CD4-positive, CD25-positive, alpha-beta regulatory T cell (primary cell): Measurements from ENCODE around the gene SEC24C. TPM values are rescaled to one million over a fixed set of nuclear protein-coding genes. Genes with fewer than 3 reads are reported as not detected.

Experiments
- ATAC-seq, 2 donors: fragments of 150-1000 bp; cut with Tn5 transposase; one replicate each; pipeline ENCODE4 v1.10.0; 2021; ENCODE audit warnings: low read depth in 2 of 2, moderate number of reproducible peaks in 2 of 2, moderate library complexity in 1 of 2
- DNase-seq, 3 donors: peaks; one replicate each; pipeline versions ENCODE4 v3.0.0 to v3.0.0-alpha.2; 2012 to 2022; ENCODE audit warnings: mixed read lengths in 1 of 3
- H3K27ac ChIP-seq: one replicate; pipeline ENCODE4 v1.7.0; 2013; ENCODE audit warnings: mild to moderate bottlenecking, low read length; ENCODE audit not compliant: insufficient read depth, poor library complexity, severe bottlenecking
- H3K27me3 ChIP-seq: one replicate; pipeline ENCODE4 v1.7.0; 2013; ENCODE audit warnings: low read length; ENCODE audit not compliant: control insufficient read depth, insufficient read depth
- H3K36me3 ChIP-seq: one replicate; pipeline ENCODE4 v1.7.0; 2013; ENCODE audit warnings: mild to moderate bottlenecking, low read length, moderate library complexity; ENCODE audit not compliant: control insufficient read depth, insufficient read depth
- H3K4me1 ChIP-seq: 2 replicates; pipeline ENCODE4 v1.7.0; 2013; ENCODE audit warnings: mild to moderate bottlenecking, low read length; ENCODE audit not compliant: insufficient read depth, control insufficient read depth, poor library complexity, severe bottlenecking
- H3K4me3 ChIP-seq: one replicate; pipeline ENCODE4 v1.7.0; 2013; ENCODE audit warnings: low read depth, mild to moderate bottlenecking, low read length, moderate library complexity
- H3K9me3 ChIP-seq, 2 experiments: 1 replicate in 1 of 2; 2 replicates in 1 of 2; pipeline ENCODE4 v1.7.0; 2013; ENCODE audit warnings: low read length in 2 of 2, mild to moderate bottlenecking in 1 of 2, moderate library complexity in 1 of 2; ENCODE audit not compliant: control insufficient read depth in 2 of 2
- H3K27ac Mint-ChIP-seq, 3 donors: one replicate each; pipeline ENCODE4 v1.8.0; 2020 to 2022; ENCODE audit warnings: mild to moderate bottlenecking in 3 of 3, mixed read lengths in 3 of 3, moderate library complexity in 2 of 3
- H3K27me3 Mint-ChIP-seq: one replicate; pipeline ENCODE4 v1.8.0; 2022; ENCODE audit warnings: mild to moderate bottlenecking, mixed read lengths
- H3K36me3 Mint-ChIP-seq: one replicate; pipeline ENCODE4 v1.8.0; 2020; ENCODE audit warnings: mixed read lengths
- H3K4me1 Mint-ChIP-seq, 4 donors: one replicate each; pipeline ENCODE4 v1.8.0; 2020 to 2022; ENCODE audit warnings: mixed read lengths in 4 of 4, mild to moderate bottlenecking in 1 of 4
- H3K4me3 Mint-ChIP-seq, 4 donors: one replicate each; pipeline ENCODE4 v1.8.0; 2020 to 2022; ENCODE audit warnings: mild to moderate bottlenecking in 4 of 4, mixed read lengths in 4 of 4, moderate library complexity in 3 of 4
- H3K9me3 Mint-ChIP-seq, 7 donors: one replicate each; pipeline ENCODE4 v1.8.0; 2020 to 2022; ENCODE audit warnings: mixed read lengths in 7 of 7, mild to moderate bottlenecking in 3 of 7, moderate library complexity in 2 of 7
- polyA plus RNA-seq, 4 donors: library from polyadenylated mRNA; unstranded; fragments of 300-500 nt; fragmentation: Illumina TruSeq; gene quantifications; one replicate each; pipeline ENCODE4 v1.2.3, GENCODE V29; 2021
- total RNA-seq: library from RNA; stranded (reverse); gene quantifications from one replicate; pipeline ENCODE4 v1.2.3, GENCODE V29; 2022

The SEC24C gene
- total and polyA plus RNA-seq, 5 donors from 2014 or later = 30.2 to 78.2 (median 39.3) TPM

- H3K4me3 Mint-ChIP-seq = peak overlapping the region in 1 of 4 donors; percentile 68
- H3K4me1 Mint-ChIP-seq = peaks cover 9 to 49% (median 34%) of the 10 kb centered on the region in 4 donors
- H3K27me3 Mint-ChIP-seq = no peaks in the 10 kb centered on the region
Measured at GRCh38 chr10:73750819-73751218, 6.6 kb downstream of the SEC24C start.

DNA sequence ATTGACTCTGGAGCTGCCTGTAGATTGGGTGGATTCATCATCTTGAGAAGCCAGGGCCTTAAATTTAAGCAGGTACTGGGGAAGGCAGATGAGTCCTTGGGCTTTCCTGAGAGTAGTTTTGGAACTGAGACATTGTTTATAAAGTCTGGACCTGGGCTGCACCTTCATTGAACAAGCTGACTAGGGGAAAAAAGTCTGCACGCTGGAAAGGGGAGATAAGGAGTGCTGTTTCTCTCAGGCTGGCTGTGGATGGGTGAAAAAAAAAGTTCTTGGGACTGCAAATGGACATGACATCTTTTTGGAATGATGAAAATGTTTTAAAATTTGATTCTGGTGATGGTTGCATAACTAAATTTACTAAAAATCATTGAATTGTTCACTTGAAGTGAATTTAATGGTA is 12.0 kb downstream of the SEC24C start:
- Mint-ChIP-seq H3K27ac (peak overlapping the region in 2 of 3 donors; percentile 43 to 68), H3K36me3 (peaks cover 38% of the 10 kb centered on the region), H3K4me3 (no peak overlapping the region)

More at GRCh38 chr10:73750819-73751218, 6.6 kb downstream of the SEC24C start:
- no peaks in the 10 kb centered on the region for H3K27me3 ChIP-seq
- ATAC-seq (no peak), DNase-seq (no peak)
- peaks cover 0 to 2% (median 0%) of the 10 kb centered on the region in 7 donors for H3K9me3 Mint-ChIP-seq
- no peak overlapping the region for H3K4me3 ChIP-seq
- H3K4me1 ChIP-seq = peaks cover 18% of the 10 kb centered on the region
- H3K27ac Mint-ChIP-seq = peak overlapping the region in 1 of 3 donors; percentile 51
- peaks cover 62% of the 10 kb centered on the region for H3K36me3 ChIP-seq
- peaks cover 35% of the 10 kb centered on the region for H3K36me3 Mint-ChIP-seq
- H3K27ac ChIP-seq = no peak overlapping the region
- H3K9me3 ChIP-seq = no peaks in the 10 kb centered on the region

DNA sequence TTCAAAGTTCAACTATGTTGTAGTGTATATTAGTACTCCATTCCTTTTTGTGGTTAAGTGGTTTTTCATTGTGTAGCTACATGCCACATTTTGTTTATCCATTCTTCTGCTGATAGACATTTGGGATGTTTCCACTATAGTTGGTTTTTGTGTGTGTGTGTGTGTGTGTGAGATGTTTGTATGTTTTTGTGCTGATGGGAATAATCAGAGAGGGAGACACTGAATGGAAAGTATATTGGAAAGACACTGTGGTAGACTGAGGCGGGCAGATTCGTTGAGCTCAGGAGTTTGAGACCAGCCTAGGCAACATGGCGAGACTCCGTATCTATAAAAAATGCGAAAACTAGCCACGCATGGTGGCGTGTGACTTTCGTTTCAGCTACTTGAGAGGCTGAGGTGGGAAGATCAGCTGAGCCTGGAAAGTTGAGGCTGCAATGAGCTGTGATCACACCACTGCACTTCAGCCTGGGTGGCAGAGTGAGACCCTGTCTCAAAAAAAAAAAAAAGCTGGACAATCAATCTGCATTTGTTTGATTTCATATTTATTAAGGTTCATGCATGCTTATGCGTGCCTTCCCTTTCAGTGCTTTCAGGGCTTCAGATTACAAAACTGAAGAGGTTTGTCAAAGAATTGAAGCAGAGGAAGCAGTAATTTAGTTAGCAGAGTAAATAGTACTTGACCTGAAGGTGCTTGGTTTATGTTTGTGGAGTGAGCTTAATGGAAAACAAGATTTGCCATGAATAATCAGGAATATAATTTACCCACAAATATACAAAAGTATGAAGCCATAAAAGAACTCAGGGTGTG is 14.7 kb downstream of the SEC24C start:
- Histone ChIP-seq H3K4me3 (no peak overlapping the region), H3K9me3 (no peaks in the 10 kb centered on the region), H3K4me1 (peaks cover 12% of the 10 kb centered on the region), H3K27ac (peak overlapping the region; percentile 28), H3K36me3 (peaks cover 59% of the 10 kb centered on the region), H3K27me3 (no peaks in the 10 kb centered on the region)
- Mint-ChIP-seq H3K4me1 (peaks cover 11 to 47% (median 27%) of the 10 kb centered on the region in 4 donors), H3K9me3 (no peaks in the 10 kb centered on the region), H3K36me3 (peaks cover 47% of the 10 kb centered on the region), H3K27me3 (no peaks in the 10 kb centered on the region), H3K4me3 (peak overlapping the region in 2 of 4 donors; percentile 59 to 76), H3K27ac (peak overlapping the region; percentile 62 to 94 (median 85))
- no peak for ATAC-seq
- no peak for DNase-seq

More for the DNA sequence above, 12.0 kb downstream of the SEC24C start:
- peaks cover 11 to 51% (median 20%) of the 10 kb centered on the region in 4 donors for H3K4me1 Mint-ChIP-seq
- H3K9me3 Mint-ChIP-seq = no peaks in the 10 kb centered on the region
- Histone ChIP-seq H3K27me3 (no peaks in the 10 kb centered on the region), H3K4me3 (no peak overlapping the region), H3K27ac (no peak overlapping the region), H3K9me3 (no peaks in the 10 kb centered on the region), H3K36me3 (peaks cover 58% of the 10 kb centered on the region), H3K4me1 (peaks cover 12% of the 10 kb centered on the region)
- no peak for ATAC-seq
- H3K27me3 Mint-ChIP-seq = no peaks in the 10 kb centered on the region
- DNase-seq = no peak

- Mint-ChIP-seq H3K27me3 (no peaks in the 10 kb centered on the region), H3K4me1 (peaks cover 8 to 47% (median 27%) of the 10 kb centered on the region in 4 donors), H3K36me3 (peaks cover 51% of the 10 kb centered on the region), H3K9me3 (no peaks in the 10 kb centered on the region), H3K4me3 (peak overlapping the region in 3 of 4 donors; percentile 43 to 76 (median 59)), H3K27ac (peak overlapping the region; percentile 62 to 94 (median 85))
- H3K4me3 ChIP-seq = no peak overlapping the region
- ATAC-seq = peak; percentile 79 to 89
- no peaks in the 10 kb centered on the region for H3K9me3 ChIP-seq
- peaks cover 12% of the 10 kb centered on the region for H3K4me1 ChIP-seq
- no peaks in the 10 kb centered on the region for H3K27me3 ChIP-seq
- DNase-seq = peak; percentile 18 to 69 (median 53)
- peak overlapping the region; percentile 28 for H3K27ac ChIP-seq
- H3K36me3 ChIP-seq = peaks cover 59% of the 10 kb centered on the region
Measured at GRCh38 chr10:73759512-73760115, 15.4 kb downstream of the SEC24C start.

DNA sequence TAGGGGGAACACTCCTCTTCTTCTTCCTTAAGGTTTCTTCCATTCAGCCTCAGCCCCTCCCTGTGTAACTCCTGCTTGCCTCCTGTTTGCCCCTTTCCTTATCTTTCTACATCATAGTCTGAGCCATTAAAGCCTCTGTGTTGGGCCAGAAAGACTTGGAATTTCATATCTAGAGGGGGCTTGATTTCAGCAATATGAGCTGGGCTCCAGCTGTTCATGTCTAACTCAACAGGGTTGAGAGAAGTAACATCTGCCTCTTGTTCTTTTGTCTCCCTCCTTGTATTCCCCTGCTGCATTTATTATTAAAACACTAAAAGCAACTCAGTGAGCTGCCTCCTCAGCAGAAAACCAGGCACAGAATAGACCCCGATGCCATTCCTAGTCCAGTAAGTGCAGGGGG is 17.6 kb downstream of the SEC24C start:
- Histone ChIP-seq H3K9me3 (no peaks in the 10 kb centered on the region), H3K36me3 (peaks cover 71% of the 10 kb centered on the region), H3K4me1 (peaks cover 12% of the 10 kb centered on the region), H3K27ac (no peak overlapping the region), H3K4me3 (no peak overlapping the region), H3K27me3 (no peaks in the 10 kb centered on the region)
- no peaks in the 10 kb centered on the region for H3K27me3 Mint-ChIP-seq
- H3K4me1 Mint-ChIP-seq = peaks cover 7 to 38% (median 26%) of the 10 kb centered on the region in 4 donors
- DNase-seq = no peak
- H3K27ac Mint-ChIP-seq = peak overlapping the region in 2 of 3 donors; percentile 81 to 88
- H3K9me3 Mint-ChIP-seq = no peaks in the 10 kb centered on the region
- peaks cover 61% of the 10 kb centered on the region for H3K36me3 Mint-ChIP-seq
- H3K4me3 Mint-ChIP-seq = peak overlapping the region in 1 of 4 donors; percentile 3
- no peak for ATAC-seq

DNA sequence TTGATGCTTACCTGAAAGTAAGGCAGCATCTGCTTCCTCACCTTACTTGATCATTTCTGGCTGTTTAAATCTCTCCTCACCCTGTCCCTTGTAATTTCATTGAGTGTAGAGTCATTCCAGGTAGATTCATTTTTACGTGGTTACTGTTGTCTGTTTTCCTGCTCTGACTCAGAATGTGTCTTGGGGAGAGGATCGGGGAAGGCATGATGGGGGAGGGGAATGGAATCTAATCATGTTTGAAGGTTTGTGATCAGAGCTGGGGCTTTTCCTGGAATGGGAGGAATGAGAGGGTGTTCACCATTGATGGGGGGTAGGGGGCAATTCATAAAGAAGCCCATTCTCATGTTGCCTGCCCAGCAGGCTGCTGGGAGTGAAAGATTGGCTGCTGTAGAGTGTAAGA is 18.7 kb downstream of the SEC24C start:
- Mint-ChIP-seq H3K9me3 (no peaks in the 10 kb centered on the region), H3K4me3 (no peak overlapping the region), H3K27ac (peak overlapping the region in 2 of 3 donors; percentile 20 to 87), H3K4me1 (peaks cover 7 to 35% (median 24%) of the 10 kb centered on the region in 4 donors), H3K36me3 (peaks cover 59% of the 10 kb centered on the region), H3K27me3 (no peaks in the 10 kb centered on the region)
- DNase-seq (no peak), ATAC-seq (no peak)
- Histone ChIP-seq H3K36me3 (peaks cover 82% of the 10 kb centered on the region), H3K4me1 (peaks cover 12% of the 10 kb centered on the region), H3K9me3 (no peaks in the 10 kb centered on the region), H3K27ac (no peak overlapping the region), H3K27me3 (no peaks in the 10 kb centered on the region), H3K4me3 (no peak overlapping the region)

DNA sequence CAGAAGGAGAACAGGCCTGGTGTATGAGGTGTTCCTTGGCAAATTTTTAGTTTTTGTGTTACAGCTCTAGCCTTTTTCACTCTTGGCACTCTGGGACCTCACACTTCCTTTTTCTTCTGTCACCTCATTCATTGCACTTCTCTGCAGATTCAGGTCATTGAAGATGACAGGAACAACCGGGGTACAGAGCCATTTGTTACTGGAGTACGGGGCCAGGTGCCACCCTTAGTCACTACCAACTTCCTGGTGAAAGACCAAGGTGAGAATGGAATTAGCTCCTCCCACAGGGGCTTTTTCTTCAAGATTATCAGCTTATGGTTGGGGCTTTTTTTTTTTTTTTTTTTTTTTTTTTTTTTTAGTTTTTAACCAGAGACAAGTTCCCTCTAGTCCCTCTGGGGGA is 19.2 kb downstream of the SEC24C start:
- Histone ChIP-seq H3K9me3 (no peaks in the 10 kb centered on the region), H3K36me3 (peaks cover 82% of the 10 kb centered on the region), H3K27ac (no peak overlapping the region), H3K4me1 (peaks cover 9% of the 10 kb centered on the region), H3K27me3 (no peaks in the 10 kb centered on the region), H3K4me3 (no peak overlapping the region)
- no peak overlapping the region for H3K4me3 Mint-ChIP-seq
- no peaks in the 10 kb centered on the region for H3K9me3 Mint-ChIP-seq
- H3K27me3 Mint-ChIP-seq = no peaks in the 10 kb centered on the region
- no peak for ATAC-seq
- peaks cover 5 to 35% (median 22%) of the 10 kb centered on the region in 4 donors for H3K4me1 Mint-ChIP-seq
- H3K36me3 Mint-ChIP-seq = peaks cover 59% of the 10 kb centered on the region
- no peak for DNase-seq
- peak overlapping the region in 1 of 3 donors; percentile 20 for H3K27ac Mint-ChIP-seq
